ENCODE data around the gene NAXE. TPM values are rescaled to one million over a fixed set of nuclear protein-coding genes. Genes with fewer than 3 reads are reported as not detected.
A peak's percentile ranks its signal among the peaks of the same experiment; 100 is the strongest.
"Not testable (repeated sequence)": the region's sequence is repeated elsewhere in the genome, so short reads cannot be mapped to it uniquely, and the experiment has no call there.

The NAXE gene
- 10 to 100 TPM; 78.0 to 87.7 TPM for total RNA-seq
- long read RNA-seq, transcript NAXE-203 (6 exons, 1,125 nt), result major isoform, 51 of 70 reads
- long read RNA-seq, partial matches to known transcripts, result 6 of 70 reads
- long read RNA-seq, other reads (novel, unspliced or antisense), result 11 of 70 reads

GRCh38 chr1:156591432-156592157 lies at the start of gene NAXE:
Gene NAXE, plus strand, starts transcription at chr1:156591776. Its CDS starts 29 bp downstream, at chr1:156591805.
- intact Hi-C loops (cut with DNase I, micrococcal nuclease), result no loop called here
- ATAC-seq (peak; percentile 91), DNase-seq (peak; percentile 72 to 85)

GRCh38 chr1:156543066-156543465 lies 48.5 kb upstream of the NAXE start:
- DNase-seq (no peak), ATAC-seq (no peak)
- intact Hi-C loops (cut with DNase I, micrococcal nuclease), result no loop called here

- intact Hi-C loops (cut with DNase I, micrococcal nuclease), result no loop called here
- ATAC-seq, result no peak
- no peak for DNase-seq
Observed at GRCh38 chr1:156544592-156545102, 46.9 kb upstream of the NAXE start.

GRCh38 chr1:156546267-156546666 lies 45.3 kb upstream of the NAXE start:
- ATAC-seq (no peak), DNase-seq (no peak)
- intact Hi-C loops (cut with DNase I, micrococcal nuclease), result no loop called here

- ATAC-seq (no peak), DNase-seq (peak in 1 of 2 donors; percentile 1)
- intact Hi-C loops (cut with DNase I, micrococcal nuclease), result no loop called here
Observed at GRCh38 chr1:156547434-156547833, 44.1 kb upstream of the NAXE start.

GRCh38 chr1:156547982-156548381 lies 43.6 kb upstream of the NAXE start:
- ATAC-seq, result no peak
- DNase-seq, result no peak
- intact Hi-C loops (cut with DNase I, micrococcal nuclease), result no loop called here

- no peak for DNase-seq
- intact Hi-C loops (cut with DNase I, micrococcal nuclease), result no loop called here
- no peak for ATAC-seq
Observed at GRCh38 chr1:156549390-156549789, 42.2 kb upstream of the NAXE start.

GRCh38 chr1:156549831-156550230 lies 41.7 kb upstream of the NAXE start:
- intact Hi-C loops (cut with DNase I, micrococcal nuclease), result no loop called here
- DNase-seq (no peak), ATAC-seq (no peak)

GRCh38 chr1:156550346-156550745 lies 41.2 kb upstream of the NAXE start:
- no peak for ATAC-seq
- intact Hi-C loops (cut with DNase I, micrococcal nuclease), result no loop called here
- DNase-seq, result no peak

- no peak for ATAC-seq
- intact Hi-C loops (cut with DNase I, micrococcal nuclease), result no loop called here
- DNase-seq, result no peak
Observed at GRCh38 chr1:156551066-156551643, 40.4 kb upstream of the NAXE start.

GRCh38 chr1:156551869-156552268 lies 39.7 kb upstream of the NAXE start:
- no peak for DNase-seq
- intact Hi-C loops (cut with DNase I, micrococcal nuclease), result no loop called here
- no peak for ATAC-seq

GRCh38 chr1:156552518-156552917 lies 39.1 kb upstream of the NAXE start:
- DNase-seq, result no peak
- intact Hi-C loops (cut with DNase I, micrococcal nuclease), result no loop called here
- no peak for ATAC-seq

- ATAC-seq; intact Hi-C loops (cut with DNase I, micrococcal nuclease): not testable (repeated sequence)
- peak in 1 of 2 donors; percentile 29 for DNase-seq
Observed at GRCh38 chr1:156552937-156553336, 38.6 kb upstream of the NAXE start.

GRCh38 chr1:156553860-156554485 lies 37.6 kb upstream of the NAXE start:
- intact Hi-C loops (cut with DNase I, micrococcal nuclease), result no loop called here
- ATAC-seq (no peak), DNase-seq (no peak)

GRCh38 chr1:156554971-156555370 lies 36.6 kb upstream of the NAXE start:
- intact Hi-C loops (cut with DNase I, micrococcal nuclease), result no loop called here
- DNase-seq (no peak), ATAC-seq (no peak)

GRCh38 chr1:156555715-156556114 lies 35.9 kb upstream of the NAXE start:
- intact Hi-C loops (cut with DNase I, micrococcal nuclease), result no loop called here
- ATAC-seq (peak; percentile 58), DNase-seq (no peak)

- intact Hi-C loops (cut with DNase I, micrococcal nuclease), result no loop called here
- ATAC-seq (no peak), DNase-seq (no peak)
Observed at GRCh38 chr1:156556354-156556753, 35.2 kb upstream of the NAXE start.

- ATAC-seq, result no peak
- intact Hi-C loops (cut with DNase I, micrococcal nuclease), result no loop called here
- no peak for DNase-seq
Observed at GRCh38 chr1:156559086-156559796, 32.3 kb upstream of the NAXE start.

- DNase-seq, result no peak
- no peak for ATAC-seq
- intact Hi-C loops (cut with DNase I, micrococcal nuclease), result no loop called here
Observed at GRCh38 chr1:156559797-156560385, 31.7 kb upstream of the NAXE start.
